Epidermal melanocyte (primary cell): ENCODE data around the gene CTNND2.

Experiments used
- DNase-seq: peaks from one replicate; pipeline ENCODE4 v3.0.0; 2011; ENCODE audit warnings: low spot score; ENCODE audit not compliant: insufficient read length

CTNND2 gene

DNA sequence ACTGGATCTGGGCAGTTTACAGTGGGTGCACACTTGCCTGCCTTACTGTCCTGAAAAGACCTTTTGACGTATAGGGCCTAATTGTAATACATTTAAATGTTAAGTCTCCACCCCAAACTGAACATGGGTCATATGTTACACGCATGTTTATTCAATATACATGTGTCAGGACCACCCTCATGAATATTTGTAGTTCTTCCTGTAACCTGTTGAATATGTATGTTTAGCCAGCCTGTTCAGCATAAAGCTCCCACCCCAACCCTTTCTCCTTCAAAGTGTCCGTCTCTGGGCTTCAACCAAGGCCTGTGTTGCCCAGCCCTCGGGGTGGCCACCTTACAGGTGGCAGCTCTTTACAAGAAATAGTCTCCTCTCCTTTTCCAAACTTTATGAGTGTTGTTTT lies 962.3 kb downstream of the CTNND2 start:
- no peak for DNase-seq

DNA sequence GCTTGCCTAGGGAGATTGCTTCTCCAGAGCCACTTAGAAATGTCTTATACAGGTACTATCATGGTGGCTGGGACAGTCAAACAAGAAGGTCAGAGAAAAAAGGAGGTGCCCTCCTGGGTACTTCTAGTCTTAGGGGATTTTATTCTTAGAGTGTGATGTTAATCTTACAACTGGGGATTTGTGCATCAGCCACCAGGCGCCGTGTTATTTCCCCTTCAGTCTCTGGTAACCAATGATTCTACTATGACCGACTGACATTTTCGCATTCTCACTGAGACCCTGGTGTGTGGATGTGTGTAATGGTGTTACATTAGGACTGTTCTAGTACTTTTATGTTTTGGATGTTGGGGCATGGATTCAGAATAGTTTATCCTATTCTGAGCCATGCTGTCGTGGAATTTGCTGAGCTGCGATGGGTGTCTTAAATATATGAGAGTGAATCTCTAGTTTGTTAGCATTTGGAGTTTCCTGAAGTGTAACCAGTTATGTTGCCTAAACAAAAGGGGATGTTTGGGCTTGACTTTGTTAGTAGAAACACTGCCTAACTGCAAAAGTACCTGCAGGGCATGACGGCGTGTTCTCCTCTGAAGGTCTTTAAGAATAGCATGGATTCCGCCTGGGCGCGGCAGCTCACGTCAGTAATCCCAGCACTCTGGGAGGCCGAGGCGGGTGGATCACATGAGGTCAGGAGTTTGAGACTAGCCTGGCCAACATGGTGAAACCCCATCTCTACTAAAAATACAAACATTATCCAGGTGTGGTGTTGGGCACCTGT lies 968.0 kb downstream of the CTNND2 start:
- DNase-seq: no peak

DNA sequence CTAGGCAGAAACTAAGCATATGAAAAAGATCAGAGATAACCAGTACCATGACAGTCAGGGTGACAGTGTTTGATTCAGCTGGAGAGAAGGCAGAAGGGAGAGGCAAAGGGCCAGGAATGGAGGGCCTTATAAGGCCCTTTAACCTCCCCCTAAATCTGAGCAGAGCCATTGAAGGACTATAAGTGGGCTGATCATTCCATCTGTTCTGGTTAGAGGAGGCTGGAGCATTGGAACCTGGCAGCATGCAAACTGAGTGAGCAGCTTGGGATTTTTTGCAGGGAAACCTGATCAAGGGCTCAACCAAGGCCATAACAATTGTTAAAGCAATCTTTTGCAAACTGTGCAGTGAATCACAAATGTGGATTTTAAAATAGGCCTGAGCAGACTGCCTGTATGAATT lies 968.7 kb downstream of the CTNND2 start:
- DNase-seq: no peak

DNA sequence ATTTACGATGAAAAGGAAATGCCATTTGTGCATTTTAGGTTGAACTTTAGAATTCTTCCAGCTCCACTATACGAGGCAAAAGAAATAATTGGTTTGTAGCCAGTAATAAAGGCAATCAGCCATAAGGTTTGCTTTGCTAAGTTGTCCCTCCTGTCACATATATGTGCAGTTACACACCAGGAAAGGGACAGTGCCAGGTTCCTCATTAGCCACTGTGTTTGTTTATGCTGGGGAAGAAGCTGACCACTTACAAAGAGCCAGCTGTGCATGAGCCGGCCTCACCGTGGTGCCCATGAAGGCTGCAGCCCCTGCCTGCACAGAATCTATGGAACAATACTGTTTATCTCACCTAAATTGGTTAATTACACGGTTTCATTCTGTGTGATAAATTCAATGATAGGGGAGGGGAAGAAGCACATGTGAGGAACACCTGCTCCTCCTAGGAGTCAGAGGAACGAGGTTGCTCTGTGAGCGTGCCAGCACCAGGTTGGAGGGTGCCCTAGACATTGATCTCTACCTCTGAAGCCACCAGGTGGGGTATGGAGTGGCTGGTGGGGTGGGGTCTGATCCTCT lies 969.4 kb downstream of the CTNND2 start:
- no peak for DNase-seq

- DNase-seq: no peak
Measured at GRCh38 chr5:10933121-10933520, 971.1 kb downstream of the CTNND2 start.

DNA sequence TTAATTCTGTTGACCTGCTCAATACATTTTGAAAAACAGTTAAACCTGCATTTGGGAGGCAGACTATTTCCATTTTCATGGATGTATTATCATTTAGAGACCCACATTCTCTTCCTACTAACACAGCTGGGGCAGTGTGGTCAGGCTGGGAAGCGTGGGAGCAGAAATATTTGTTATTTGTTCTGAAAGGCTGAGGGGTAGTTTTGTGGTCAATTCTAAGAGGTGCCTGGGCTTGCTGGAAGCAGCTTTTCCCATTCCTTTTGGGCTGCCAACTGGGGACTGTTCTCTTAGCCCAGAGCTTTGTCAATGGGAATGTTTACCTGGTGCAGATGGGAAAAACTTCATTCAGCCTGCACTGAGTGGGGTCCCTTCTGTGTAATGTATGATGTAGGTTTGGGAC lies 971.8 kb downstream of the CTNND2 start:
- DNase-seq: no peak

DNA sequence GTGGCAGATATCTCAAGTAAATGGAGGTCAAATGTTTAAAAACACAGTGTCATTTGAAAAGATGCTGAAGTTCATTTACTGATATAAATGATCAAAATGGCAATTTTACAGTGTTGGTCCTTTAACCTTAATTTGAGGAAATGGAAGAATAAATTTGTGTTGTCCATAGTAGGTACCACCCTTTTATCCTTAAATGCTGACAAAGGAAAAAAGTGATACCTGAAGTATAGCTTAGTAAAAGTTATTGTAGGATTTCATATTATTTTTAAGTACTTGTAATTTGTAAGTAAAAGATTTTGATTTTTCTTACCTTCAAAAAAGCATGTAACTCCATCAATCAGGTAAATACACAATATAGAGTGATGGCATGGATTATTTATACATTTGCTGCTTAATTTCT lies 976.6 kb downstream of the CTNND2 start:
- no peak for DNase-seq

- DNase-seq: no peak
Measured at GRCh38 chr5:10923310-10923709, 980.9 kb downstream of the CTNND2 start.
